Measurements from ENCODE around the gene RNF112.

- TF ChIP-seq, protein P1, sequence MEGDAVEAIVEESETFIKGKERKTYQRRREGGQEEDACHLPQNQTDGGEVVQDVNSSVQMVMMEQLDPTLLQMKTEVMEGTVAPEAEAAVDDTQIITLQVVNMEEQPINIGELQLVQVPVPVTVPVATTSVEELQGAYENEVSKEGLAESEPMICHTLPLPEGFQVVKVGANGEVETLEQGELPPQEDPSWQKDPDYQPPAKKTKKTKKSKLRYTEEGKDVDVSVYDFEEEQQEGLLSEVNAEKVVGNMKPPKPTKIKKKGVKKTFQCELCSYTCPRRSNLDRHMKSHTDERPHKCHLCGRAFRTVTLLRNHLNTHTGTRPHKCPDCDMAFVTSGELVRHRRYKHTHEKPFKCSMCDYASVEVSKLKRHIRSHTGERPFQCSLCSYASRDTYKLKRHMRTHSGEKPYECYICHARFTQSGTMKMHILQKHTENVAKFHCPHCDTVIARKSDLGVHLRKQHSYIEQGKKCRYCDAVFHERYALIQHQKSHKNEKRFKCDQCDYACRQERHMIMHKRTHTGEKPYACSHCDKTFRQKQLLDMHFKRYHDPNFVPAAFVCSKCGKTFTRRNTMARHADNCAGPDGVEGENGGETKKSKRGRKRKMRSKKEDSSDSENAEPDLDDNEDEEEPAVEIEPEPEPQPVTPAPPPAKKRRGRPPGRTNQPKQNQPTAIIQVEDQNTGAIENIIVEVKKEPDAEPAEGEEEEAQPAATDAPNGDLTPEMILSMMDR (IDR thresholded peaks at IDR 0.05): no peak
- TF ChIP-seq EP300 (IDR thresholded peaks at IDR 0.05): no peak
Observed at GRCh38 chr17:19386051-19386929, 24.7 kb upstream of the RNF112 start.
